ENCODE data around the gene TARBP2.

GRCh38 chr12:53500142-53500775 is 824 bp upstream of the TARBP2 start:
- TF ChIP-seq POLR2A (IDR thresholded peaks at IDR 0.05) (peak in 2 of 4 donors; percentile 97), CTCF (IDR thresholded peaks at IDR 0.05) (no peak), EP300 (IDR thresholded peaks at IDR 0.05) (peak; percentile 3), POLR2AphosphoS5 (IDR thresholded peaks at IDR 0.05) (peak; percentile 70 to 98 (median 93))
